HG02588 (cell line): Measurements from ENCODE around the gene BRD3OS.

Experiments used
- ATAC-seq: cut with Tn5 transposase; IDR thresholded peaks from one replicate; pipeline ENCODE4 v1.9.1; 2021; ENCODE audit warnings: mild to moderate bottlenecking, moderate library complexity; ENCODE audit not compliant: unreplicated experiment

The BRD3OS gene

GRCh38 chr9:134031783-134032182, 6.5 kb downstream of the BRD3OS start:
- ATAC-seq: no peak

GRCh38 chr9:134032456-134033222, 7.4 kb downstream of the BRD3OS start:
- no peak for ATAC-seq

- ATAC-seq: no peak
Measured at GRCh38 chr9:134033516-134034214, 8.4 kb downstream of the BRD3OS start.

- no peak for ATAC-seq
Measured at GRCh38 chr9:134034215-134035040, 9.1 kb downstream of the BRD3OS start.

GRCh38 chr9:134035041-134036039, 10.1 kb downstream of the BRD3OS start:
- no peak for ATAC-seq

GRCh38 chr9:134036130-134036529, 10.8 kb downstream of the BRD3OS start:
- no peak for ATAC-seq

- ATAC-seq: no peak
Measured at GRCh38 chr9:134037641-134038040, 12.4 kb downstream of the BRD3OS start.

GRCh38 chr9:134039386-134040175, 14.3 kb downstream of the BRD3OS start:
- no peak for ATAC-seq

GRCh38 chr9:134040176-134040565, 14.9 kb downstream of the BRD3OS start:
- no peak for ATAC-seq

GRCh38 chr9:134040781-134041648, 15.7 kb downstream of the BRD3OS start:
- no peak for ATAC-seq

- no peak for ATAC-seq
Measured at GRCh38 chr9:134041649-134041962, 16.3 kb downstream of the BRD3OS start.

GRCh38 chr9:134043531-134043988, 18.3 kb downstream of the BRD3OS start:
- ATAC-seq: no peak

- ATAC-seq: no peak
Measured at GRCh38 chr9:134044944-134045343, 19.7 kb downstream of the BRD3OS start.

- no peak for ATAC-seq
Measured at GRCh38 chr9:134045841-134046544, 20.7 kb downstream of the BRD3OS start.

- ATAC-seq: no peak
Measured at GRCh38 chr9:134046894-134047681, 21.8 kb downstream of the BRD3OS start.

- no peak for ATAC-seq
Measured at GRCh38 chr9:134047868-134048581, 22.7 kb downstream of the BRD3OS start.

GRCh38 chr9:134048582-134048968, 23.3 kb downstream of the BRD3OS start:
- no peak for ATAC-seq
